RPMI8226 (cell line): ENCODE results near the gene LMF1.

Experiments
- DNase-seq: peaks from one replicate; pipeline ENCODE4 v3.0.0-alpha.2; 2015

Gene LMF1

DNA sequence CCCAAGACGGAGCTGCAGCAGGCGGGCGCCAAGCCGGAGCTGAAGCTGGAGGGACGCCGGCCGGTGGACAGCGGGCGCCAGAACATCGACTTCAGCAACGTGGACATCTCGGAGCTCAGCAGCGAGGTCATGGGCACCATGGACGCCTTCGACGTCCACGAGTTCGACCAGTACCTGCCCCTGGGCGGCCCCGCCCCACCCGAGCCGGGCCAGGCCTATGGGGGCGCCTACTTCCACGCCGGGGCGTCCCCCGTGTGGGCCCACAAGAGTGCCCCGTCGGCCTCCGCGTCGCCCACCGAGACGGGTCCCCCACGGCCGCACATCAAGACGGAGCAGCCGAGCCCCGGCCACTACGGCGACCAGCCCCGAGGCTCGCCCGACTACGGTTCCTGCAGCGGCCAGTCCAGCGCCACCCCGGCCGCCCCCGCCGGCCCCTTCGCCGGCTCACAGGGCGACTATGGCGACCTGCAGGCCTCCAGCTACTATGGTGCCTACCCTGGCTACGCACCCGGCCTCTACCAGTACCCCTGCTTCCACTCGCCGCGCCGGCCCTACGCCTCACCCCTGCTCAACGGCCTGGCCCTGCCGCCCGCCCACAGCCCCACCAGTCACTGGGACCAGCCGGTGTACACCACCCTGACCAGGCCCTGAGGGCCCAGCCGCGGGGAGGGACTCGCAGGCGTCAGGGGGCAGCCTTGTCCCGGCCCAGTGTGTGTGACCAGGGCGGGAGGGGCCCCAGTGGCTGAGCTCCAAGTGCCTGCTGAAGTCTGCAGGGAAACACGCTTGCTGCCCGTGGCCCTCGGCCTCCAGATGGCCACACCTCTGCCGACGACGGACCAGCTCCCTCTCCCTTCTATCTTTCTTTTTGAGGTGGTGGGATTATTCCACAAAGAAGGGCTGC is 14.2 kb upstream of the LMF1 start:
- no peak for DNase-seq

DNA sequence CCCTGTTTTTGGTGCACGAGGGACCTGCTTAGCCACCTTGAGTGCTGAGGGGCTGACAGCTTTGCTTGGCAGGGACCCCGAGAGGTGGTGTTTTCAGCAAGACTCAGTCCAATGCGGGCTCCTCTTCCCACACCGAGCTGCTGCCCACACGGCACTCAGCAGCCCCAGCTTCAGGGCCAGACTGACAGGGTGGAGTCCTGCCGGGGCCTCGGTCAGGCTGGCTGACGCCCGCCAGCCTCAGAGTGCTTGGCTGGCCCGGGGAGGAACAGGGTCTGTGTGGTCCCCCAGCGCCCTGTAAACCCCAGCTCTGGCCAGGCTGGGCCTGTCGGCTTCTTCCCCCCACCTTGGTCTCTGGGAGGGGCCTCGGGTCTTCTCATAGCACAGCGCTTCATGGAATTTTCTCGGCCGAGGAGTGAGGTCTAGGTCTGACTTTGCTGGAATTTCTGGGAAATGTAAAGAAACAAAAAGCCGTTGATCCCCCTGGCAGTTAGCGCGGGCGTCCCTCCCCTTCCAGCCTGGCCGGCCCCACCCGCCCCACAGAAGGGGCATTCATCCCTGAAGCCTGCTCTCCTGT is 13.4 kb upstream of the LMF1 start:
- no peak for DNase-seq

- no peak for DNase-seq
These were observed 12.6 kb upstream of the LMF1 start for GRCh38 chr16:983044-984030.

DNA sequence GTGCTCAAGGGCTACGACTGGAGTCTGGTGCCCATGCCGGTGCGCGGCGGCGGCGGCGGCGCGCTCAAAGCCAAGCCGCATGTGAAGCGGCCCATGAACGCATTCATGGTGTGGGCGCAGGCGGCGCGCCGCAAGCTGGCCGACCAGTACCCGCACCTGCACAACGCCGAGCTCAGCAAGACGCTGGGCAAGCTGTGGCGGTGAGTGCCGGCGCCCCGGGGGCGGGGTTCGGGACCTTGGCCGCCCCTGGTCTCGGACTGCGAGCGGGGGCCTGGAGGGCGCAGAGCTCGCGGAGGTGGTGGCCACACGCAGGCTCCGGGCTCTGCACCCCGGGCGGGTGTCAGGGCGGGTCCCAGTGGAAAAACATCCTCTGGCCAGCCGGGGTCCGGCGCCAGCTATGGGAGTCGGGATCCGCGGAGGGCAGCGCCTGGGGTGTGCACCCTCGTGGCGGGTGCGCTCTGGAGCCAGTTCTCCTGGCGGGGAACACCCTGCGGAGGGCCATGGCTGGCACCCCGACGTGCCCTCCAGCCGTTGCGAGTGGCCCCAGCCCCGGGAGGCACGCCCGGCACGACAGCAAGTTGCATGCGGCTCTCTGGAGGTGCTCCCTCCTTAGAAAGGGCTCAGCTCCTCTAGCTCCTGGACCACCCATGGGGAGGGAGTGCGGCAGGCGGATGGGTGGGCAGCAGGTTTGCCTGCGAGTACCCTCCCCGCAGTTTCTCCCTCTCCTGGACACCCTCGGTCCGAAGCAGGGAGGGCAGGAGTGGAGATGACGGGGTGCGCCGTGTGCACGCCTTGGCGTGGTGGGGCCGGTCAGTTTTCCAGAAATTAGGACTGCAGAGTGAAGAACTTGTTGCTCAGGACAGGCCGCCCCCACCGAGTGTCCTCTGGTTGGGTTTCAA is 11.6 kb upstream of the LMF1 start:
- DNase-seq: peak; percentile 54

DNA sequence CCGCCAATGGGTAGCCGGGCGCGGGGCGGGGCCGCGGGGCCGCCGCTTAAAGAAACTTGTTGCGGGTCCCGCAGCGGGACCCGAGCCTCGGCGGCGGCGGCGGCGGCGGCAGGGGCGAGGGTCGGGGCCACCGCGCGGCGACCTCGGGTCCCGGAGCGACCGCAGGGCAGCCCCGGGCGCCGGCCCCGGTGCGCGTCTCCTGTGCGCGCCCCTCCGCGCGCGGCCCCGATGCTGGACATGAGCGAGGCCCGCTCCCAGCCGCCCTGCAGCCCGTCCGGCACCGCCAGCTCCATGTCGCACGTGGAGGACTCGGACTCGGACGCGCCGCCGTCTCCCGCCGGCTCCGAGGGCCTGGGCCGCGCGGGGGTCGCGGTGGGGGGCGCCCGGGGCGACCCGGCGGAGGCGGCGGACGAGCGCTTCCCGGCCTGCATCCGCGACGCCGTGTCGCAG is 10.9 kb upstream of the LMF1 start, which contains the start of gene SOX8:
Gene SOX8 (plus strand): TSS at position 76 of the 450 bp plus-strand sequence. CDS start 153 bp downstream, at position 229.
- DNase-seq: no peak

DNA sequence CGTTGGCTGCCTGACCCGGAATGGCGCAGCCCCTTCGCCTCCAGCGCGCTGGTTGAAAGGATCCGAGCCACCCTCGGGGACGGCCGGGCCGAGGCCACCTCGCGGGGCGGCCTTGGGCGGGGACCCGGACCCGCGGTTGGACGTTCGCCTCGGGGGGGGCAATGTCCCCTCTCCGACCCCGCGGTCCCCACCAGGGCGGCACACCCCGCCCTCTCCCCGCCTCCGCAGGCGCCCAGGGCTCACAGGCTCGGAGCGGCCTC is 9.7 kb upstream of the LMF1 start:
- no peak for DNase-seq

DNA sequence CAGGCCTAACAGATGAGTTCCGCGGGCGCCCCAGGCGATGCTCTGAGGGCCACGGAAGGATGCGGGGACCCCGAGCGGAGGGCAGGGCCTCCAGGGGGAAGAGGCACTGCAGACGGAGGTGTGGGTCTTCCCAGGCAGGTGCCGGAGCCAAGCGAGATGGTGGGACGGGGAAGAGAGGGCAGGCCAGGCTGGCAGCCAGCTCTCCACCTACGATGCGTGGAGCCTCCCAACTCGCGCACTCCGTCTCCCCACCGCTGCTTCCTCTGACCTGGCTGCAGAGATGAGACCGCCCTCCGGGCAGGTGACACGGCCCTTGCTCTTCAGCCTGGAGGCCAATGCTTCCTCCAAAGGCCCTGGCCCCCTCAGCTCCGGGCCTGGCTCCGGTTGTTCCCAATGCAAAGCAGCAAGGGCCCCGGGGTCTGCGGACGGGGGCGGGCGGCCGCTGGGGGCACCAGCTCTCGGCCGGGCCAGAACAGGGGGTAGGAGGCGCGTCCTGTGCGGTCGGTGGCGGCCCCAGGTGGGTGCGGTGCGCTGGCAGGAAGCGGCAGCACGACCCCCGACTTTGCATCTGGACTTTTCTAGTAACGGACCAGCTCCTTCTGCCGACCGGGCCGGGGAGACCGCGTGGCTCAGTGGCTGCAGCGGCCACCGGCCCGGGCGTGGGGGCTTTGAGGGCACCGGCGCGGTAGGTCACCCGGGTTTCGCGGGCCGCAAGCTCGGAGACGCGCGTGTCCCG is 9.2 kb upstream of the LMF1 start:
- no peak for DNase-seq

GRCh38 chr16:979147-979546 is 8.4 kb upstream of the LMF1 start:
- no peak for DNase-seq

GRCh38 chr16:978403-978802 is 7.6 kb upstream of the LMF1 start:
- DNase-seq: no peak

DNA sequence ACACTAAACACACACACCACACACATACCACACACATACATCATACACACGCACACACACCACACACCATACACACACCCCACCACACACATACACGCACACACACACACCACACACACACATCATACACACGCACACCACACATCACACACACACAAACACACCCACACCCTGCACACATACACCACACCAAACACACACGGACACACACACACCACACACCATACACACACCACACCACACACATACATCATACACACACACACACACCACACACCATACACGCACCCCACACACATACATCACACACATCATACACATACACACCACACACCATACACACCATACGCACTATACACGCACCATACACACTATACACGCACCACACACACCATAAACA is 7.1 kb upstream of the LMF1 start:
- no peak for DNase-seq

DNA sequence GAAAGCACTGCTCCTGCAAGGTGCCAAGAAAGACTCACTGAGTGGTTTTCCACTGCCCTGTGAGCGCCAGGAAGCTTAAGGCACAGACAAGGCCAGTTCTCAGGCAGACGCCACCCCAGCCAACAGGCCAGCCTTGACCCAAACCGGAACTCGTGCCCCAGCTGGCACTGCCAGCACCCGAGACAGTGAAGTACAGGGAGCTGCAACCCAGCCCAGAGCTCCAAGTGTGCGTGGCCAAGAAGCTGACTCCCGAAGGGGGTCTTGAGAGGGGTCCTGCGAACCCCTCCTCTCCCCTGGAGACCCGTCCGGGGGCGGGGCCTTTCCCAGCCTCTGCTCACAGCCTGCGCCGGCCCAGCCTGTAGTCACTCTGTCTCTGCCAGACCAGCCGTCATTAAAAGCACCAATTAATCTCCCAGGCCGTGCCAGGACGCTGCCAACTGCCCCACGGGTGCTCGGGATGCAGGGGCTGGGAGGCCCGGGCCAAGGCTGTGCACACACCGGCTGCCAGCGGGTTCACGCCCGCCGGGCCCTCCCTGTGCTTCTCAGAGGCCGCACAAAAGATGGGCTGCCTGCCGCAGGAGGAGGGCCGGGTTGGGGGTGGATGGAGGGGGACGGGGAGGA is 6.4 kb upstream of the LMF1 start:
- no peak for DNase-seq

- no peak for DNase-seq
These were observed 5.7 kb upstream of the LMF1 start for GRCh38 chr16:976389-976931.

DNA sequence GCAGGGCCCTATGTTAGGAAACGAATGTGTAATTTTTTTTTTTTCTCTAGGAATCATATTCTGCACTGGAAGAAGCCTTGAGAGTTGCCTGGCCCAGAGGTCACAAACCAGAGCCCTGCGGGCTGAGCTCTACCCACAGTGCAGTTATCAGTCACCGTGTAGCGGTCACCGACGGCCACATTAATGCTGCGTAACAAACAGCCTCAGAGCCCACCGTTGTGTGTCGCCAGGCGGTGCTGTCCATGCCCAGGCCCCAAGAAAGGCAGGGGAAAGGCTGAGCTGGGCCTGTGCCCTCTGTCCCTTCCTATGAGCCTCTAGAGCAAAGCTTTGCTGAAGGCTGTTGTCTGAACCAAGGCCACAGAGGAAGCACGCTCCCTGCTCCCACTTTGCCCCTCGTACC is 4.5 kb upstream of the LMF1 start:
- DNase-seq: no peak

GRCh38 chr16:974611-975261 is 4.0 kb upstream of the LMF1 start:
- peak; percentile 95 for DNase-seq

GRCh38 chr16:974001-974601 is 3.3 kb upstream of the LMF1 start:
- peak; percentile 98 for DNase-seq

- no peak for DNase-seq
These were observed 2.6 kb upstream of the LMF1 start for GRCh38 chr16:973366-973765.

- DNase-seq: no peak
These were observed 1.7 kb upstream of the LMF1 start for GRCh38 chr16:972316-973002.

DNA sequence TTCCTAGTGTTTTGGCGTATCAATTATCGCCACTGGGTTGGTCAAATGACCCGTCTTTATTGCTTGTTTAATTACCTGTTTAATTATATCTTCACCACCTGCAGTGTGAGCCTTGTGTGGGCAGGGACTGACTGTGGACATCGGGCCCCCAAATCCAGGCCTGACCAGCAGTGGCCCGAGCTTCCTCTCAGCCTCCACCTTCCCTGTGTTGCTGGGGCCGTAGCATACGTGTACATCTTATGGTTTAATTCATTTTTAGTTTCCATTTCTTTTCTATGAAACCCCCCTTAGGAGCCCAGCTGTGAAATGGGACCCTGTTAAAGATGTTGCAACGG is 1.2 kb upstream of the LMF1 start:
- no peak for DNase-seq

GRCh38 chr16:971582-971905 is 760 bp upstream of the LMF1 start:
- no peak for DNase-seq

DNA sequence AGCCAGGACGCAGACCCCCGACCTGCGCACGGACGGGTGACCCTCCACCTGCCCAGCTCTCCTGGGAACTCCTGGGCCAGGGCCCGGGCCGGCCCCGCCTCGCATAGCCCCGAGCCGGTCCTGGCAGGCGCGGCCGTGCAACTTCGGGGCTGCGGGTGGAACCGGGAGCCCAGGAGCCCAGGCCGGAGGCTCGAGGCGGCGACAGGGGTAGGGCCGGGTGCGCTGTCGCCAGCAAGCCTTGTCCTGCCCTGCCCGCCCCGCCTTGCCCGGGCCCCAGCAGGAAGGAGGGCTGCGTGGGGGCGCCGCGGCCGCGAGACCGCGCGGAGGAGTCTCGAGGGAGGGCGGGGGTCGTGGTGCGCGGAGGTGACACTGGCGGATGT is 408 bp downstream of the LMF1 start:
- DNase-seq: no peak
